Measurements from ENCODE around the gene ZMYM4. TPM values are rescaled to one million over a fixed set of nuclear protein-coding genes. Genes with fewer than 3 reads are reported as not detected.

The ZMYM4 gene
- total RNA-seq, 1 experiment from 2014 or later: 60.3 TPM

GRCh38 chr1:35268282-35269200 is at the start of gene ZMYM4 (continued):
- TF ChIP-seq GRHL2 (CRISPR knock-in tag; IDR thresholded peaks at IDR 0.05; ENCODE audit: insufficient replicate concordance, severe bottlenecking) (no peak), FOXP1 (CRISPR knock-in tag; IDR thresholded peaks at IDR 0.05; ENCODE audit: borderline replicate concordance) (peak; percentile 69; the same call in 1 of the 2 replicates), NR2C2 (CRISPR knock-in tag; IDR thresholded peaks at IDR 0.05) (no peak), E2F1 (CRISPR knock-in tag; IDR thresholded peaks at IDR 0.05) (0 out of 2 replicates have a peak, but pooled peaks have one; percentile 50), MXD4 (CRISPR knock-in tag; IDR thresholded peaks at IDR 0.05; ENCODE audit: borderline replicate concordance) (no peak), E2F4 (CRISPR knock-in tag; IDR thresholded peaks at IDR 0.05; ENCODE audit: borderline replicate concordance, low read depth) (no peak), NFE2L1 (CRISPR knock-in tag; IDR thresholded peaks at IDR 0.05) (no peak), NR1H2 (CRISPR knock-in tag; IDR thresholded peaks at IDR 0.05) (no peak), ETV6 (CRISPR knock-in tag; IDR thresholded peaks at IDR 0.05) (peak; percentile 30; the same call in 1 of the 2 replicates), FOXJ3 (CRISPR knock-in tag; IDR thresholded peaks at IDR 0.05; ENCODE audit: borderline replicate concordance) (no peak), MYBL2 (CRISPR knock-in tag; IDR thresholded peaks at IDR 0.05) (no peak), ZNF232 (CRISPR knock-in tag; IDR thresholded peaks at IDR 0.05) (no peak), SOX15 (CRISPR knock-in tag; IDR thresholded peaks at IDR 0.05) (no peak), ZNF219 (CRISPR knock-in tag; IDR thresholded peaks at IDR 0.05; ENCODE audit: borderline replicate concordance) (no peak), CDX4 (CRISPR knock-in tag; IDR thresholded peaks at IDR 0.05; ENCODE audit: borderline replicate concordance) (no peak), USF2 (CRISPR knock-in tag; IDR thresholded peaks at IDR 0.05) (no peak), ZNF138 (CRISPR knock-in tag; conservative IDR thresholded peaks at IDR 0.05) (no peak), SMAD3 (CRISPR knock-in tag; IDR thresholded peaks at IDR 0.05; ENCODE audit: borderline replicate concordance) (no peak), CBFB (CRISPR knock-in tag; IDR thresholded peaks at IDR 0.05; ENCODE audit: low read depth) (no peak), CREM (CRISPR knock-in tag; IDR thresholded peaks at IDR 0.05) (peak; percentile 26; the same call in 1 of the 2 replicates)
- TF ChIP-seq, protein P1, sequence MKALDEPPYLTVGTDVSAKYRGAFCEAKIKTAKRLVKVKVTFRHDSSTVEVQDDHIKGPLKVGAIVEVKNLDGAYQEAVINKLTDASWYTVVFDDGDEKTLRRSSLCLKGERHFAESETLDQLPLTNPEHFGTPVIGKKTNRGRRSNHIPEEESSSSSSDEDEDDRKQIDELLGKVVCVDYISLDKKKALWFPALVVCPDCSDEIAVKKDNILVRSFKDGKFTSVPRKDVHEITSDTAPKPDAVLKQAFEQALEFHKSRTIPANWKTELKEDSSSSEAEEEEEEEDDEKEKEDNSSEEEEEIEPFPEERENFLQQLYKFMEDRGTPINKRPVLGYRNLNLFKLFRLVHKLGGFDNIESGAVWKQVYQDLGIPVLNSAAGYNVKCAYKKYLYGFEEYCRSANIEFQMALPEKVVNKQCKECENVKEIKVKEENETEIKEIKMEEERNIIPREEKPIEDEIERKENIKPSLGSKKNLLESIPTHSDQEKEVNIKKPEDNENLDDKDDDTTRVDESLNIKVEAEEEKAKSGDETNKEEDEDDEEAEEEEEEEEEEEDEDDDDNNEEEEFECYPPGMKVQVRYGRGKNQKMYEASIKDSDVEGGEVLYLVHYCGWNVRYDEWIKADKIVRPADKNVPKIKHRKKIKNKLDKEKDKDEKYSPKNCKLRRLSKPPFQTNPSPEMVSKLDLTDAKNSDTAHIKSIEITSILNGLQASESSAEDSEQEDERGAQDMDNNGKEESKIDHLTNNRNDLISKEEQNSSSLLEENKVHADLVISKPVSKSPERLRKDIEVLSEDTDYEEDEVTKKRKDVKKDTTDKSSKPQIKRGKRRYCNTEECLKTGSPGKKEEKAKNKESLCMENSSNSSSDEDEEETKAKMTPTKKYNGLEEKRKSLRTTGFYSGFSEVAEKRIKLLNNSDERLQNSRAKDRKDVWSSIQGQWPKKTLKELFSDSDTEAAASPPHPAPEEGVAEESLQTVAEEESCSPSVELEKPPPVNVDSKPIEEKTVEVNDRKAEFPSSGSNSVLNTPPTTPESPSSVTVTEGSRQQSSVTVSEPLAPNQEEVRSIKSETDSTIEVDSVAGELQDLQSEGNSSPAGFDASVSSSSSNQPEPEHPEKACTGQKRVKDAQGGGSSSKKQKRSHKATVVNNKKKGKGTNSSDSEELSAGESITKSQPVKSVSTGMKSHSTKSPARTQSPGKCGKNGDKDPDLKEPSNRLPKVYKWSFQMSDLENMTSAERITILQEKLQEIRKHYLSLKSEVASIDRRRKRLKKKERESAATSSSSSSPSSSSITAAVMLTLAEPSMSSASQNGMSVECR (CRISPR knock-in tag; IDR thresholded peaks at IDR 0.05; ENCODE audit: borderline replicate concordance): peak; percentile 66; the same call in 1 of the 2 replicates
- TF ChIP-seq, protein P2, sequence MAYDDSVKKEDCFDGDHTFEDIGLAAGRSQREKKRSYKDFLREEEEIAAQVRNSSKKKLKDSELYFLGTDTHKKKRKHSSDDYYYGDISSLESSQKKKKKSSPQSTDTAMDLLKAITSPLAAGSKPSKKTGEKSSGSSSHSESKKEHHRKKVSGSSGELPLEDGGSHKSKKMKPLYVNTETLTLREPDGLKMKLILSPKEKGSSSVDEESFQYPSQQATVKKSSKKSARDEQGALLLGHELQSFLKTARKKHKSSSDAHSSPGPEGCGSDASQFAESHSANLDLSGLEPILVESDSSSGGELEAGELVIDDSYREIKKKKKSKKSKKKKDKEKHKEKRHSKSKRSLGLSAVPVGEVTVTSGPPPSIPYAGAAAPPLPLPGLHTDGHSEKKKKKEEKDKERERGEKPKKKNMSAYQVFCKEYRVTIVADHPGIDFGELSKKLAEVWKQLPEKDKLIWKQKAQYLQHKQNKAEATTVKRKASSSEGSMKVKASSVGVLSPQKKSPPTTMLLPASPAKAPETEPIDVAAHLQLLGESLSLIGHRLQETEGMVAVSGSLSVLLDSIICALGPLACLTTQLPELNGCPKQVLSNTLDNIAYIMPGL (CRISPR knock-in tag; IDR thresholded peaks at IDR 0.05): peak; percentile 67; the same call in 1 of the 2 replicates
- TF ChIP-seq, protein P3, sequence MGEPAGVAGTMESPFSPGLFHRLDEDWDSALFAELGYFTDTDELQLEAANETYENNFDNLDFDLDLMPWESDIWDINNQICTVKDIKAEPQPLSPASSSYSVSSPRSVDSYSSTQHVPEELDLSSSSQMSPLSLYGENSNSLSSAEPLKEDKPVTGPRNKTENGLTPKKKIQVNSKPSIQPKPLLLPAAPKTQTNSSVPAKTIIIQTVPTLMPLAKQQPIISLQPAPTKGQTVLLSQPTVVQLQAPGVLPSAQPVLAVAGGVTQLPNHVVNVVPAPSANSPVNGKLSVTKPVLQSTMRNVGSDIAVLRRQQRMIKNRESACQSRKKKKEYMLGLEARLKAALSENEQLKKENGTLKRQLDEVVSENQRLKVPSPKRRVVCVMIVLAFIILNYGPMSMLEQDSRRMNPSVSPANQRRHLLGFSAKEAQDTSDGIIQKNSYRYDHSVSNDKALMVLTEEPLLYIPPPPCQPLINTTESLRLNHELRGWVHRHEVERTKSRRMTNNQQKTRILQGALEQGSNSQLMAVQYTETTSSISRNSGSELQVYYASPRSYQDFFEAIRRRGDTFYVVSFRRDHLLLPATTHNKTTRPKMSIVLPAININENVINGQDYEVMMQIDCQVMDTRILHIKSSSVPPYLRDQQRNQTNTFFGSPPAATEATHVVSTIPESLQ (CRISPR knock-in tag; IDR thresholded peaks at IDR 0.05): no peak

Data from WTC11 (cell line).